Measurements from ENCODE around the gene ANKRD33B. TPM values are rescaled to one million over a fixed set of nuclear protein-coding genes. Genes with fewer than 3 reads are reported as not detected.
"Not testable (repeated sequence)": the region's sequence is repeated elsewhere in the genome, so short reads cannot be mapped to it uniquely, and the experiment has no call there.

The ANKRD33B gene
- polyA plus RNA-seq, 1 experiment: 4.8 TPM

DNA sequence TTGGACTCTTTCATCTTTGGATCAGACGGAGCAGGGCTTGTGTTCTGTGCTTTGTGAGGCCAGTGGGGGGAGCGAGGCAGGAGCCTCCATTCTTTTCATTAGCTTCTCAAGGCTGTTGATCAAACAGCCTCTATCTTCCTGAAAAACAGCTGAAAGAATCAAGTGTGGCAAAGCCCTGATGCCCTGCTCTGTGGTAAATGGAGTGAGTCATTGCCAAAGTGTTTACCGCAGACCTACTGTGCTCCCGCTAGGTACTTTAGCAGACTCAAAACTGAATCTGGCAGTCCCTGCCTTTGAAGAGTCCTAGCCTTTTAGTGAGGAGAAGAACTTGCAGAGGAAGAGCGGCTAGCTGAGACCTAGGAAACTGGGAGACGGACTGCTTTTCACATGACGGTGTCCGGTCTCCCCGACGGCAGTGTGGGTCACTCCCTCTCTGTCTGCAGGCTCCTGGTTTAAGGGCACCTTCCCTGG is 3.3 kb downstream of the ANKRD33B start:
- no peak for TF ChIP-seq CTCF (IDR thresholded peaks at IDR 0.05; ENCODE audit: low read depth, low read length)
- POLR2A ChIA-PET: interaction anchor here (0.5 to 2.1 kb wide), 6 partner anchors 16 to 92 kb away, joined by 3 to 10 read pairs (median 4); no protein-coding TSS in a partner anchor
- no peak overlapping the region for H3K27ac ChIP-seq (ENCODE audit: low read depth, low read length)

DNA sequence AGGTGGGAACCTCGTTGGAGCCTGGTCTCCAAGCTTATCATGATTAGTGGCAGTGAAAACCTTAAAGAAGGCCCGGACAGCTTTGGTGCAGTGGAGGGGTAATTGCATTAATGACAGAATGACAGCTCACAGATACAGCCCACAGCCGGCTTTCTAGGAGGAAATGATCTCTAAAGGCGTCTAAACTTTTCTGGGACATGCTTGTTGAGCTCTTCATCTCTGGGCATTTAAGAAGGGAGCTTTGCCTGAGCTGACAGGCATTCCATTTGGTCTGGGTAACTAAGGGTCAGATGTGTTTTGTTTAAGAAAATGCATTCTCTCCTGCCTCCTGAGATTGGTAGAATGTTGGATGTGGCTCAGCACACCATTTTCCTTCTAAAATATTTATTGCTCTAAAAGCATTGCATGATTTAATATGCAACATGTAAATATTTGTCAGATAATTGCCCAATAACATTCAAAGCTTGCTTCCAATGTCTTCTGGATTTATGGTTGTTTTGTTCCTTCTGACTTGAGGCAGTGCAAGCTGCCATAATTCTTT is 4.0 kb downstream of the ANKRD33B start:
- ChIA-PET CTCF (interaction anchor here (1.3 to 4.3 kb wide), 4 partner anchors 40 to 116 kb away, joined by 3 to 28 read pairs (median 4); no protein-coding TSS in a partner anchor), POLR2A (interaction anchor here (0.5 to 2.1 kb wide), 7 partner anchors 17 to 270 kb away, joined by 3 to 10 read pairs (median 5); no protein-coding TSS in a partner anchor)
- no peaks in the 10 kb centered on the region for H3K27me3 ChIP-seq (ENCODE audit: control insufficient read depth, insufficient read depth, low read length)
- TF ChIP-seq CTCF (IDR thresholded peaks at IDR 0.05; ENCODE audit: low read depth, low read length): no peak
- peak overlapping the region; percentile 18 for H3K4me3 ChIP-seq (ENCODE audit: low read depth, low read length)
- H3K9me3 ChIP-seq (ENCODE audit: control insufficient read depth, insufficient read depth, low read length): peaks cover 8% of the 10 kb centered on the region; the same call in 1 of the 2 replicates
- peak; percentile 55 for DNase-seq (ENCODE audit: low read depth, low spot score)
- H3K27ac ChIP-seq (ENCODE audit: low read depth, low read length): peak overlapping the region; percentile 31

More for the DNA sequence above, 3.3 kb downstream of the ANKRD33B start:
- no peak for DNase-seq (ENCODE audit: low read depth, low spot score)
- H3K4me3 ChIP-seq (ENCODE audit: low read depth, low read length): peak overlapping the region; percentile 90
- peaks cover 12% of the 10 kb centered on the region; the same call in 1 of the 2 replicates for H3K9me3 ChIP-seq (ENCODE audit: control insufficient read depth, insufficient read depth, low read length)
- no peaks in the 10 kb centered on the region for H3K27me3 ChIP-seq (ENCODE audit: control insufficient read depth, insufficient read depth, low read length)
- CTCF ChIA-PET: interaction anchor here (1.3 to 4.3 kb wide), 3 partner anchors 61 to 115 kb away, joined by 3 to 28 read pairs (median 4); no protein-coding TSS in a partner anchor

DNA sequence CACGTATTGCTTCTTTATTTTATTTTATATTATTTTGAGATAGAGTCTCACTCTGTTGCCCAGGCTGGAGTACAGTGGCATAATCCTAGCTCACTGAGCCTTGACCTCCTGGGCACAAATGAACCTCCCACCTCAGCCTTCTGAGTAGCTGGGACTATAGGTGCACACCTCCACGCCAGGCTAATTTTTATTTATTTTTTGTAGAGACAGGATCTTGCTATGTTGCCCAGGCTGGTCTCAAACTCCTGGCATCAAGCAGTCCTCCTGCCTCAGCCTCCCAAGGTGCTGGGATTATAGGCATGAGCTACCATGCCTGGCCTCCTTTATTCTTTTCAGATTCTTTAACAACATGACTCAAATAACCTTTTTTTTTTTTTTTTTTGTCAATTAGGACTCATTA is 6.7 kb downstream of the ANKRD33B start:
- H3K27me3 ChIP-seq (ENCODE audit: control insufficient read depth, insufficient read depth, low read length); H3K9me3 ChIP-seq (ENCODE audit: control insufficient read depth, insufficient read depth, low read length); H3K27ac ChIP-seq (ENCODE audit: low read depth, low read length); H3K4me3 ChIP-seq (ENCODE audit: low read depth, low read length); DNase-seq (ENCODE audit: low read depth, low spot score); POLR2A ChIA-PET: not testable (repeated sequence)
- CTCF ChIA-PET: interaction anchor here (0.6 to 4.3 kb wide), 2 partner anchors 24 to 57 kb away, joined by 3 to 28 read pairs; no protein-coding TSS in a partner anchor

GRCh38 chr5:10572451-10572850 is 8.6 kb downstream of the ANKRD33B start:
- DNase-seq (ENCODE audit: low read depth, low spot score): no peak
- Histone ChIP-seq H3K27me3 (ENCODE audit: control insufficient read depth, insufficient read depth, low read length) (no peaks in the 10 kb centered on the region), H3K27ac (ENCODE audit: low read depth, low read length) (no peak overlapping the region), H3K9me3 (ENCODE audit: control insufficient read depth, insufficient read depth, low read length) (no peaks in the 10 kb centered on the region), H3K4me3 (ENCODE audit: low read depth, low read length) (no peak overlapping the region)
- ChIA-PET CTCF (no interaction called here), POLR2A (no interaction called here)
- no peak for TF ChIP-seq CTCF (IDR thresholded peaks at IDR 0.05; ENCODE audit: low read depth, low read length)

- H3K9me3 ChIP-seq (ENCODE audit: control insufficient read depth, insufficient read depth, low read length): no peaks in the 10 kb centered on the region
- DNase-seq (ENCODE audit: low read depth, low spot score): no peak
- ChIA-PET CTCF (interaction anchor here (0.9 to 1.2 kb wide), 2 partner anchors 54 to 116 kb away, joined by 3 read pairs; no protein-coding TSS in a partner anchor), POLR2A (no interaction called here)
- no peak overlapping the region for H3K27ac ChIP-seq (ENCODE audit: low read depth, low read length)
- no peaks in the 10 kb centered on the region for H3K27me3 ChIP-seq (ENCODE audit: control insufficient read depth, insufficient read depth, low read length)
- H3K4me3 ChIP-seq (ENCODE audit: low read depth, low read length): no peak overlapping the region
- TF ChIP-seq CTCF (IDR thresholded peaks at IDR 0.05; ENCODE audit: low read depth, low read length): no peak
Measured at GRCh38 chr5:10573487-10574145, 9.7 kb downstream of the ANKRD33B start.

GRCh38 chr5:10574879-10575278 is 11.0 kb downstream of the ANKRD33B start:
- POLR2A ChIA-PET; H3K9me3 ChIP-seq (ENCODE audit: control insufficient read depth, insufficient read depth, low read length); DNase-seq (ENCODE audit: low read depth, low spot score); H3K27me3 ChIP-seq (ENCODE audit: control insufficient read depth, insufficient read depth, low read length); H3K4me3 ChIP-seq (ENCODE audit: low read depth, low read length); H3K27ac ChIP-seq (ENCODE audit: low read depth, low read length): not testable (repeated sequence)
- CTCF ChIA-PET: interaction anchor here (1.2 to 1.5 kb wide), 2 partner anchors 53 to 122 kb away, joined by 3 to 4 read pairs; no protein-coding TSS in a partner anchor

Data from AG04450 (cell line).